CD4-positive, alpha-beta T cell treated with Interleukin-17A for 4 hours (primary cell): Measurements from ENCODE around the gene ACBD6.
A peak's percentile ranks its signal among the peaks of the same experiment; 100 is the strongest.

Experiments used
- DNase-seq: peaks from one replicate; pipeline ENCODE4 v3.0.0-alpha.2; 2020; ENCODE audit warnings: mixed read lengths

The ACBD6 gene

GRCh38 chr1:180252638-180253536, 249.5 kb downstream of the ACBD6 start:
- peak; percentile 72 for DNase-seq

GRCh38 chr1:180251526-180252305, 250.7 kb downstream of the ACBD6 start:
- no peak for DNase-seq

GRCh38 chr1:180250883-180251509, 251.4 kb downstream of the ACBD6 start:
- no peak for DNase-seq

- no peak for DNase-seq
These were observed 251.9 kb downstream of the ACBD6 start for GRCh38 chr1:180250499-180250770.

GRCh38 chr1:180249725-180250498, 252.5 kb downstream of the ACBD6 start:
- DNase-seq = no peak

- no peak for DNase-seq
These were observed 253.4 kb downstream of the ACBD6 start for GRCh38 chr1:180248731-180249681.

- no peak for DNase-seq
These were observed 254.2 kb downstream of the ACBD6 start for GRCh38 chr1:180248176-180248575.

- DNase-seq = no peak
These were observed 254.8 kb downstream of the ACBD6 start for GRCh38 chr1:180247580-180247979.

GRCh38 chr1:180247061-180247460, 255.3 kb downstream of the ACBD6 start:
- peak; percentile 1 for DNase-seq

GRCh38 chr1:180246579-180246978, 255.8 kb downstream of the ACBD6 start:
- peak; percentile 0 for DNase-seq

GRCh38 chr1:180244840-180245239, 257.5 kb downstream of the ACBD6 start:
- DNase-seq = no peak

GRCh38 chr1:180243517-180244221, 258.7 kb downstream of the ACBD6 start:
- no peak for DNase-seq

GRCh38 chr1:180241716-180242544, 260.4 kb downstream of the ACBD6 start:
- no peak for DNase-seq

- DNase-seq = no peak
These were observed 263.0 kb downstream of the ACBD6 start for GRCh38 chr1:180239145-180240096.

GRCh38 chr1:180238675-180239074, 263.7 kb downstream of the ACBD6 start:
- DNase-seq = no peak
